Erythroblast (primary cell): ENCODE measurements around the gene MYRIP.

Experiments
- GATA1 ChIP-seq: IDR thresholded peaks from 2 replicates; pipeline ENCODE4 v1.6.1; 2011; ENCODE audit warnings: low read depth, mild to moderate bottlenecking, control low read depth, low read length, moderate library complexity
- POLR2A ChIP-seq: IDR thresholded peaks from 2 replicates; pipeline ENCODE4 v1.6.1; 2011; ENCODE audit warnings: mild to moderate bottlenecking, low read length

- TF ChIP-seq POLR2A: no peak
- TF ChIP-seq GATA1: no peak
These were observed 248.4 kb downstream of the MYRIP start for GRCh38 chr3:40057786-40058185.
